Vagina (tissue), 2 donors: ENCODE measurements around the gene TMEM106C. TPM values are rescaled to one million over a fixed set of nuclear protein-coding genes. Genes with fewer than 3 reads are reported as not detected.

Experiments
- DNase-seq, 2 donors: peaks; one replicate each; pipeline ENCODE4 v3.0.0-alpha.2; 2017; ENCODE audit errors: extremely low spot score in 2 of 2
- H3K27ac ChIP-seq: fragments of 200-600 bp; sonication (generic); one replicate; pipeline ENCODE4 v1.5.1; 2019
- H3K27me3 ChIP-seq: fragments of 200-600 bp; sonication (generic); one replicate; pipeline ENCODE4 v1.5.1; 2019
- H3K36me3 ChIP-seq, 2 donors: fragments of 200-600 bp; sonication (generic); one replicate each; pipeline ENCODE4 v1.5.1; 2017 to 2019
- H3K4me1 ChIP-seq: fragments of 200-600 bp; sonication (generic); one replicate; pipeline ENCODE4 v1.5.1; 2019
- H3K4me3 ChIP-seq, 2 donors: fragments of 200-600 bp; sonication (generic); 1 replicate in 1 of 2; 2 replicates in 1 of 2; pipeline ENCODE4 v1.5.1; 2016 to 2019
- H3K9me3 ChIP-seq: fragments of 200-600 bp; sonication (generic); one replicate; pipeline ENCODE4 v1.5.1; 2019
- CTCF ChIP-seq, 3 experiments: fragments of 450-650 bp in 2 of 3; fragments of 200-600 bp in 1 of 3; sonication (generic) in 1 of 3; IDR thresholded peaks; one replicate each; pipeline ENCODE4 v1.5.1; 2017 to 2019; ENCODE audit warnings: antibody characterized with exemption in 3 of 3, mild to moderate bottlenecking in 2 of 3, moderate library complexity in 2 of 3
- POLR2A ChIP-seq, 2 donors: fragments of 450-650 bp; IDR thresholded peaks; one replicate each; pipeline ENCODE4 v1.6.1; 2017; ENCODE audit warnings: antibody characterized with exemption in 2 of 2, mild to moderate bottlenecking in 2 of 2, moderate library complexity in 2 of 2
- POLR2AphosphoS5 ChIP-seq, 2 donors: sonication (generic); formaldehyde crosslinking; IDR thresholded peaks; one replicate each; pipeline ENCODE4 v1.9.0; 2017; ENCODE audit warnings: antibody characterized with exemption in 2 of 2, mild to moderate bottlenecking in 2 of 2, low read depth in 1 of 2; ENCODE audit not compliant: insufficient read depth in 1 of 2
- intact Hi-C: fragments of 100-400 bp; cut with DNase I; formaldehyde crosslinking; loops from one replicate; pipeline ENCODE4 v1.15.1; 2023
- total RNA-seq: library from RNA; depleted of rRNA; stranded (reverse); fragments of >200 nt; gene quantifications from one replicate; pipeline ENCODE4 v1.2.3, GENCODE V29; 2016

The TMEM106C gene
- total RNA-seq, 1 donor from 2014 or later, result 25.3 TPM

GRCh38 chr12:47980779-47981495, 17.5 kb downstream of the TMEM106C start:
- Histone ChIP-seq H3K27ac (no peak overlapping the region), H3K36me3 (no peaks in the 10 kb centered on the region), H3K4me3 (no peak overlapping the region), H3K9me3 (no peaks in the 10 kb centered on the region), H3K27me3 (no peaks in the 10 kb centered on the region), H3K4me1 (no peaks in the 10 kb centered on the region)
- intact Hi-C loops, result no loop called here
- no peak for TF ChIP-seq POLR2AphosphoS5 (IDR thresholded peaks at IDR 0.05; ENCODE audit: insufficient read depth in 1 of 2, low read depth in 1 of 2)
- TF ChIP-seq CTCF (IDR thresholded peaks at IDR 0.05), result no peak
- TF ChIP-seq POLR2A (IDR thresholded peaks at IDR 0.05), result no peak
- no peak for DNase-seq

GRCh38 chr12:47981496-47982260, 18.3 kb downstream of the TMEM106C start:
- Histone ChIP-seq H3K27me3 (no peaks in the 10 kb centered on the region), H3K4me1 (no peaks in the 10 kb centered on the region), H3K4me3 (no peak overlapping the region), H3K36me3 (no peaks in the 10 kb centered on the region), H3K27ac (no peak overlapping the region), H3K9me3 (no peaks in the 10 kb centered on the region)
- intact Hi-C loops, result no loop called here
- TF ChIP-seq CTCF (IDR thresholded peaks at IDR 0.05), result no peak
- no peak for TF ChIP-seq POLR2AphosphoS5 (IDR thresholded peaks at IDR 0.05; ENCODE audit: insufficient read depth in 1 of 2, low read depth in 1 of 2)
- TF ChIP-seq POLR2A (IDR thresholded peaks at IDR 0.05), result no peak
- DNase-seq, result no peak

- H3K27ac ChIP-seq, result no peak overlapping the region
- no peak overlapping the region for H3K4me3 ChIP-seq
- H3K4me1 ChIP-seq, result no peaks in the 10 kb centered on the region
- TF ChIP-seq POLR2AphosphoS5 (IDR thresholded peaks at IDR 0.05; ENCODE audit: insufficient read depth in 1 of 2, low read depth in 1 of 2), result no peak
- no peak for TF ChIP-seq CTCF (IDR thresholded peaks at IDR 0.05)
- no peak for TF ChIP-seq POLR2A (IDR thresholded peaks at IDR 0.05)
- no peak for DNase-seq
- no peaks in the 10 kb centered on the region for H3K9me3 ChIP-seq
- H3K36me3 ChIP-seq, result no peaks in the 10 kb centered on the region
- intact Hi-C loops, result no loop called here
- no peaks in the 10 kb centered on the region for H3K27me3 ChIP-seq
Observed at GRCh38 chr12:47982311-47982710, 18.9 kb downstream of the TMEM106C start.

- H3K4me1 ChIP-seq, result no peaks in the 10 kb centered on the region
- H3K27ac ChIP-seq, result no peak overlapping the region
- DNase-seq, result no peak
- H3K4me3 ChIP-seq, result no peak overlapping the region
- H3K9me3 ChIP-seq, result no peaks in the 10 kb centered on the region
- no peaks in the 10 kb centered on the region for H3K36me3 ChIP-seq
- intact Hi-C loops, result no loop called here
- TF ChIP-seq POLR2A (IDR thresholded peaks at IDR 0.05) (no peak), POLR2AphosphoS5 (IDR thresholded peaks at IDR 0.05; ENCODE audit: insufficient read depth in 1 of 2, low read depth in 1 of 2) (no peak), CTCF (IDR thresholded peaks at IDR 0.05) (no peak)
- H3K27me3 ChIP-seq, result no peaks in the 10 kb centered on the region
Observed at GRCh38 chr12:47982770-47983169, 19.4 kb downstream of the TMEM106C start.
